Measurements from ENCODE around the gene MRPL36.

Gene MRPL36

DNA sequence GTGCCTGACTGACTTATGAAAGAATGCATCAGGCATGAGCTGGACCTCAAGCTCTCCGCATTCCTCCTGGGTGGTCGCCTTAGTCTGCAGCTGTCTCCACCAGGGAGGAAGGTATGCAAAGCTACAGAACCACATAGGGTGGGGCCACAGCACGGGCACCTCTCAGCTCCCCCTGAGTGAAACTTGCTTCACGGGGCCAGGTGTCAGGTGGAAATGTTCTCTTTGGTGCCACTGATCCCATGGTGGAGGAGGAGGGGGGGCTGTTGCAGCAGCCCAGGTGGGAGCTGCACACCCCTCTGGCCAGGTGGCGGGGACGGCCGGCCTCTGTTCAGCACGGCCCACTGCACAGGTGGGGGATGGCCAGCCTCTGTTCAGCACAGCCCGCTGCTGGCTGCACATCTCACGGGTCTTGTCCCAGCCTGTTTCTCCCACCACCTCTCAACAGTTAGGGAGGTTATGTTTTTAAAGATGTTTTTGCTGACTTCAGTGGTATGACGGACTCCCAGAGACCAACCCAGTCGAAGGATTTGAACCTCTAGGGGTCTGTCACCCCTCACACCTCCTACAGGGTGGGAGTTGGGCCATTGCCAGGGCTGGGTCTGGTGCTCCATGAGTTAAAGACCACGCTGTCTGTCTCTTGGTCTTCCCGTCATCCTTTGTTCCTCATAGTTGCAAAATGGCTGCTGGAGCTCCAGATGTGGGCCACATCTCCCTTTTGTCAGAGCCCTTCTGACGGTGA is 34.3 kb downstream of the MRPL36 start:
- no peak overlapping the region for H3K27ac ChIP-seq
- DNase-seq (ENCODE audit: low spot score) = no peak
- TF ChIP-seq, protein P1, sequence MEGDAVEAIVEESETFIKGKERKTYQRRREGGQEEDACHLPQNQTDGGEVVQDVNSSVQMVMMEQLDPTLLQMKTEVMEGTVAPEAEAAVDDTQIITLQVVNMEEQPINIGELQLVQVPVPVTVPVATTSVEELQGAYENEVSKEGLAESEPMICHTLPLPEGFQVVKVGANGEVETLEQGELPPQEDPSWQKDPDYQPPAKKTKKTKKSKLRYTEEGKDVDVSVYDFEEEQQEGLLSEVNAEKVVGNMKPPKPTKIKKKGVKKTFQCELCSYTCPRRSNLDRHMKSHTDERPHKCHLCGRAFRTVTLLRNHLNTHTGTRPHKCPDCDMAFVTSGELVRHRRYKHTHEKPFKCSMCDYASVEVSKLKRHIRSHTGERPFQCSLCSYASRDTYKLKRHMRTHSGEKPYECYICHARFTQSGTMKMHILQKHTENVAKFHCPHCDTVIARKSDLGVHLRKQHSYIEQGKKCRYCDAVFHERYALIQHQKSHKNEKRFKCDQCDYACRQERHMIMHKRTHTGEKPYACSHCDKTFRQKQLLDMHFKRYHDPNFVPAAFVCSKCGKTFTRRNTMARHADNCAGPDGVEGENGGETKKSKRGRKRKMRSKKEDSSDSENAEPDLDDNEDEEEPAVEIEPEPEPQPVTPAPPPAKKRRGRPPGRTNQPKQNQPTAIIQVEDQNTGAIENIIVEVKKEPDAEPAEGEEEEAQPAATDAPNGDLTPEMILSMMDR (IDR thresholded peaks at IDR 0.05) = no peak
- H3K4me3 ChIP-seq = no peak overlapping the region

DNA sequence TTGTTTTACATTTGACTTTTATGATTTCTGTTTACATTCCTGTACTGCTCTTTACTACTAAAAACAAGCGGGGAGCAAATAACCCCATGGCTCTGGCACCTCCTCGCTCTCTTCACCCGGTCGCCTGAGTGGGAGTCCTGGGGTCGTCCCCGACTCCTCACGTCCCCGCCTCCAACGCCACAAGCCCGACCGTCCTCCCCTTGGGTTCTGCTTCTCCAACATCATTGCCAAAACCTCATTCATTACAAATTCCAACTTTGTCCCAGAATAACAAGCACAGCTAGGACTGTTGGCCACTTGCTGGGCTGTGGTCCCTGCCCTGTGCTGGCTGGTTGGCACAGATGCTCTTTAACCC is 35.1 kb downstream of the MRPL36 start:
- no peak overlapping the region for H3K27ac ChIP-seq
- no peak for DNase-seq (ENCODE audit: low spot score)
- no peak overlapping the region for H3K4me3 ChIP-seq
- TF ChIP-seq, protein P1 (IDR thresholded peaks at IDR 0.05) = no peak

DNA sequence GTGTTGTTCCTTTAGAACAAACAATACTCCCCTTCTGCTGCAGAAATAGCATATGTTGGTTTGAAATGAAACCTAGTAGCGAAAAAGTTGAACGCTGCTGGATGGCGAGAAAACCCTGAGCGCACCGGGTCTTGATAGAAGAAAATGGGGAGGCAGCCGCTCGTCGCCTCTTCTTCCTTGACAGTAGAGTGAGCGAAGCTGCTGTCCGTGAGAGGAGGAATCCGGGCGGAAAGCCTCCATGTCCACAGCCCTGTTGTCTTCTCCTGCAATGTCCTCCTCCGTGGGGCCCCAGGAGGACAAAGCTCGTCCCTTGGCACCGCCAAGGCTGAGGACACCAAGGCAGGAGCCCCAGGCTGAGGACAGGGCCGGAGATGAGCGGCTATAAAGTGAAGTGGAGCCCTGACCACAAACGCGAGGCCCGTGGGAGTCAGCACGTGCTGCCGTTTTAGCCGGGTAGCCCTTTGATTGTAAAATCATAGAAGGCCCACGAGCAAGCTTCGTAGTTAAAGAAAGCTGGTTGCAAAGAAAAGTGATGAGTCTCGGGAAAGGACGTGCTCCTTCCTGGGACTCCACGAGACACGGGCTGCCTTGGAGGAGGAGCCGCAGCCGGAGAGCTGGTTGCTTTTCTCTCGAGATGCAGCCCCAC is 35.6 kb downstream of the MRPL36 start:
- DNase-seq (ENCODE audit: low spot score) = peak; percentile 43
- Histone ChIP-seq H3K27ac (no peak overlapping the region), H3K4me3 (no peak overlapping the region)
- TF ChIP-seq, protein P1 (IDR thresholded peaks at IDR 0.05) = no peak

DNA sequence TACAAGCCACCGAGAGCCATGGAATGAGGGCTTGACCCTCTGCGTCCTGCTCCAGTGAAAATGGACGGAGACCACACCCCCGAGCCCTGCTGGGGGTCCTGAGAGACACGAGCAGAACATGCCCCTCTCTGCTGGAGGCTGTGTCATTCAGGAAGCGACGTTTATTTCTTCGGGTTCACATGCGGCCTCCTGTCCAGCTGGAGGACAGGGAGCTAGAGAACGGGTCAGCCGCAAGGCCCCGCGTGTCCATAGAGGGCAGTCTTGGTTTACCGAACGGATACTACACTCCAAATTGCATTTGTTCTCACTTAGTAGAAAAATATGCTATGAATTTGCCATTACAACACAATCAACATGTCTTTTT is 36.1 kb downstream of the MRPL36 start:
- TF ChIP-seq, protein P1 (IDR thresholded peaks at IDR 0.05) = no peak
- H3K27ac ChIP-seq = no peak overlapping the region
- no peak overlapping the region for H3K4me3 ChIP-seq
- DNase-seq (ENCODE audit: low spot score) = peak; percentile 33

DNA sequence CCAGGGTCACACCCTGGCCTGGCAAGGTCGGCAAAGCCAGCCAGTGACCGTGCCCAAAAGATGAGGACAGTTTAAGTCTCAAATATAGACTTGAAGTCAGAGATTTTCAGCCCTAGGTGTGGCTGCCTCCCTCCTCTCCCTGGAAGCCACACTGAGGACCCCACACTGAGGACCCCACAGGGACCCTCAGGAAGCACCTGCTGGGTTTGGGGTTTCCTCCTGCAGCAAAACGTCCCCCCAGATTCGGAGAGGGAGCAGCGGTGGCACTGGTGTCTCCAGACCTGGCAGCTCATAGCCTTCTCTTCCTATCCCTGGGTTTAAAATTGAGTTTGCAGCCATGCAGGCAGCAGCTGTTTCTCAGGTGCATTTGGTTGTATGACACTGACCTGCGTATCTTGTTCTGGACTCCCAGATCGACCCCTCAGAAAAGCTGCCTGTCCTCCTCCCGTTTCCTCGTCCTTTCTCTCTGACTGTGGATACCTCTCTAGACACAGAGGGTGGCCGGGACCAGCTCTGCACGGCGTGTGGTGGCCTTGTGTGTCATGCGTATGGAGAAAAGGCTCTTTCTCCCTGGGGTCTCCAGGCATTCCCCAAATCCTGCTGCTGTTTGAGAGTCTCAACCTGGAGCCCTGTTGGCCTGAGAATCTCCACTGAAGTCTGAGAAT is 36.6 kb downstream of the MRPL36 start:
- no peak for DNase-seq (ENCODE audit: low spot score)
- H3K4me3 ChIP-seq = no peak overlapping the region
- H3K27ac ChIP-seq = no peak overlapping the region
- TF ChIP-seq, protein P1 (IDR thresholded peaks at IDR 0.05) = no peak

DNA sequence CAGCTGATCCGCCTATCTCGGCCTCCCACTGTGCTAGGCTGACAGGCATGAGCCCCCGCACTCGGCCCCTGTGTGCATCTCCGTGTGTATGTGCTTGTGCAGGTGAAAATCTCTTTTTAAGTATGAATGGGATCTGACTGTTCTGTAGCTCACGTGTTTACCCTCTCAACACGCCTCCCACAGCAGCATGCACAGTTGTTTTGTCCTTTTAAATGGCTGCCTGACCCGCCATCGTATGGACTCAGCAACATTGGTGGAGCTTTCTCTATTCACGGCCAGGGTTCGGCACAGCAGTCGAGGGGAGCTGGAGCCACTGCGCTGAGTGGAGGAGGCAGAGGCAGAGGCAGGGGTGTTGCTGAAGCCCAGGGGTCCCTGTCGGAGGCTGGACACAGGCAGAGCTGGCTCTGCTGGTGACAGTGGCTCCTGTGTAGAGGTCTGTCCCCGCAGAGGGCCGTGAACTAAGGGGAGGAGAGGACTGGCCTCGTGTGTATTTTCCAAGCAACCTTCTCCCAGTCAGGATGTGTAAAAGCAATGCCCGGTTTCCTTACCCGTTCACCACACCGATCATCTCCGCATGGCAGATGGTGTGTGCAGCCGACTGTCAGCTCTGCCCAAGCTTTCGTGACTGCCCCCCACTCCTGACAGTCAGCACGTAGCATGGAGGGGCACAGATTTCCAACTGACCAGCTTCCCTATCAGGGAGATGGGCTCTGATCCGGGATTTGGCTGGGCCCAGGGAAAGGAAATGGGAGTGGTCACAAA is 37.3 kb downstream of the MRPL36 start:
- TF ChIP-seq, protein P1 (IDR thresholded peaks at IDR 0.05) = no peak
- H3K4me3 ChIP-seq = no peak overlapping the region
- peak; percentile 56 for DNase-seq (ENCODE audit: low spot score)
- H3K27ac ChIP-seq = no peak overlapping the region

Measured in coronary artery (tissue), 2 donors.